CD1c-positive myeloid dendritic cell (primary cell): ENCODE measurements around the gene BICD1.

Experiments used
- DNase-seq: peaks from one replicate; pipeline ENCODE4 v3.0.0-alpha.2; 2016; ENCODE audit errors: extremely low spot score

The BICD1 gene

DNA sequence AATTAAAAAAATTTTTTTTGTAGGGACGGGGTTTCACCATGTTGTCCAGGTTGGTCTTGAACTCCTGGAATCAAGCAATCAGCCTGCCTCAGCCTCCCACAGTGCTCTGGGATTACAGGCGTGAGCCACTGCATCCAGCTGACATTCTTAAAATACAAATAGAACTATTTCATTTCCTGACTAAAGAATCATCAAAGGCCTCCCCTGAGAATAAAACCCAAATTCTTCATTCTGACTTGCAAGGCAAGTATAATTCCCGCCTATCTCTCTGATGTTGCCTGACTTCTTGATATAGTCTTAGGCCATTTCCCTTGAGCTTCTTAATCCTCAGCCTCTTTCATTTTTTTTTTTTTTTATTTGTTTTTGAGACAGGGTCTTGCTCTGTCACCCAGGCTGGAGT, 4.4 kb upstream of the BICD1 start:
- DNase-seq = no peak

DNA sequence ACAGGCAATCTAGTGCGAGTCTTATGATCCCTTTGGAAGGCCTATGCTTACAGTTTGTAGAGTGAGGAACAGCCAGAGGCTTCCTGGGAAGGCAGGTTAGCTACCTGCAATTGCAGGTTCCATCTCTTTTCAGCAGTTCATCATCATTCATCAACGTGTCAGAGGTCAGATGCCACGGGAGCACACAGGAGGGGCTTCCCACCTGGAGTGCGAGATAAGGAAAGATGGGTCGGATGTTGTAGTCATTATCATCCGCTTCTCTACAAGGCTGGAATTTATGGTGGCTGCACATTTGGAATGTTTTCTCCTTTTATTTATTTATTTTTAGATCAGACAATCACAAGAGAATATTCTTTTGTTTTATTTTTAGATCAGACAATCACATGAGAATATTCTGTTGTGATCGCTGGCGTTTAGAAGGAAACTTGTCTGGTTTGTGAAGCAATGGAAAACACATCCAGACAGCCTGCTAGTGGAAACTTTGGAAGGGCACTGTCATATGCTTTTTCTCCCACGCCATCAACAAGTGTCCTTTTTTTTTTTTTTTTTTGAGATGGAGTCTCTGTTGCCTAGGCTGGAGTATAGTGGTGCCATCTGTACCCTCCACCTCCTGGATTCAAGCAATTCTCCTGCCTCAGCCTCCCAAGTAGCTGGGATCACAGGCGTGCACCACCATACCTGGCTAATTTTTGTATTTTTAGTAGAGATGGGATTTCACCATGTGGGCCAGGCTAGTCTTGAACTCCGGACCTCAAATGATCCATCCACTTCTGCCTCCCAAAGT, 1.9 kb upstream of the BICD1 start:
- DNase-seq = no peak

DNA sequence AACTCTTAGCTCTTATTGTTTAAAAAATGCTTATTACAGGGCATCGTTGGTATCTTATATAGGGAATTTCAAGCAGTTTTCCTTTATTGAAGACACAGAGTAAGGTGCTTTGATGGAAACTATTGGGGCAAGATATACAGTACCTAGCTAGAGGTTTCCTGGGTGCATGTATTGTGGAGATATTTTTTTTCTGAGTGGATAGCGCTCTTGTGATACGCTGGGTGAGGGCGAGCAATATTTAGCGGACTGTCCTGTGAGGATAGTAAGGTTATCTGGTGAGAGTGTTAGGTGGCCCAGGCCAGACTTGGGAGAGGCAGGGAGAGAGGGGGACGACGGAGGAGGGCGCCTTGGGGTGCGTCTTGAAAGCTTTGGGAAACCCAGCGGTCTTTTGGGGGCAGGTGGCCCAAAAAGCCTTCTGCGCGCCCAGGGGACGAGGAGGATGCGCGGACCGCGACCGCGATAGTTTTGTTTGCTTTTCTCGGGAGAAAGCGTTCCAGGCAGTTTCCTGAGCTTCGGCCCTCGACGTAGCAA, 596 bp upstream of the BICD1 start:
- no peak for DNase-seq

GRCh38 chr12:32107359-32108267, 966 bp downstream of the BICD1 start:
- peak; percentile 19 for DNase-seq

GRCh38 chr12:32108787-32109186, 2.1 kb downstream of the BICD1 start:
- DNase-seq = no peak

- no peak for DNase-seq
Observed at GRCh38 chr12:32110417-32110816, 3.8 kb downstream of the BICD1 start.

- no peak for DNase-seq
Observed at GRCh38 chr12:32110942-32111341, 4.3 kb downstream of the BICD1 start.

DNA sequence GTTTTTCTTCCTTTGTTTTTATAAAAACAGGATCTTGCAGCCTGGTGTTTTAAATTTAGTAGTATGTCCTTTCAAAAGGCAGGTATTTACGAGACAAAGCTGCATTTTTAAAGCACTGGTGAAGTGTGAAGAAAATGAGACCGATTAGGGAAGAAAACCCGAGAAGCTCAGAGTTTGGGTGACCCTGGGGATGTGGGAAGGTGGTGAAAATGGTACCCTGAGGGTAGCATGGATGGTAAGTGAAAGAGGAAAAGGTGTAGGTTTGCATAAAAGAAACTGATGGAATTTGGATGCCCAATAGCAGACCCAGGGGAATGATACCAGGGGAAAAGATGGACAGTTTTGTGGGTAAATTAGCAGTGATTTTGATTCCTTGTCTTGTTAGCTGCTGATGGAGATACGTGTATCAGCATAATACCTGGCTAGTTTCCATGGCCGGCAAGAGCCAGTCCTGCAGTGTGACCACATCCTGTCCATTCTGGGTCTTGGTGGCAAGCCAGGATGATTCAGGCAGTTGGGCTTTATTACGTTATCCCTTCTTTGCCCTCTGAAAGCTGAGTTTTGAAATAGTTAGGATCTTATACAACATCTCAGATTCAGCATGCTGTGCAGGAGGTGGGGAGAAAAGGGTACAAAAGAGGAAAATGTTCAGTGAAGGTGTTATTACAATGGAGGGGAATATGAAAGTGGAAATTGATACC, 8.9 kb downstream of the BICD1 start:
- DNase-seq = no peak

DNA sequence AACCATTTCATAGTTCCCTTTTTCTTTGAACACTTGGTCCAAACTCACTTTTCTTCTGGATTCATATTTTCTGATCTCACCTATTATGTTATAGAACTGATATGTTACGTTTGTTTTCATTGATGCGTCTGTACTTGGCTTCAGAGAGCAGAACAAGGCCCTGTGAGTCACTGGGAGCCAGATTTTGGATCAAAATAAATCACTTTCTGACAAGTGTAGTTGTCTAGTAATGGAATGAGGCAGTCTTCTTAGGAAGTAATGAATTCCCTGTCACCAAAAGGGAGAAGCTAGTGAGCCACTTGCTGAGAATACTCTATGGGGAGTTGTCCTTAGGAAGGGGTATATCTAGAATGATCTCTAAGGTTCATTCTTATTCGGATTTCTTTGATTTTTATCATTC, 10.2 kb downstream of the BICD1 start:
- no peak for DNase-seq

DNA sequence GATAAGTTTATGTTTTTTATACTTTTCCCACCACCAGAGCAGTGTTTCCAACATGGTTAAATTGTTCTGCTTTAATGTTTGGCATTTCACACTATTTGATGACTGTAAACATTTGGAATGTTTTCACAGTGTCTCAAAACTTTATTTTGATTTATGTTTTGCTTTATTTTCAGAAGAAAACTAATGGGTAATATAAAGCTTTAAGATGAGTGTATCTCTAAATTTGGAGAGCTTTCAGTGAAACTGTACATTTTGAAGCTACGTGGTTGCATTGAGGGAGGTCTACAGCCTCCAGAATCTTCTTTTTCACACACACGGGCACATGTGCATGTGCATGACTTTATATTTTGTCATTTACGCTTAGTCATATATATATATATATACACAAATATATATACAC, 10.7 kb downstream of the BICD1 start:
- no peak for DNase-seq

- DNase-seq = no peak
Observed at GRCh38 chr12:32118806-32119205, 12.2 kb downstream of the BICD1 start.

- DNase-seq = no peak
Observed at GRCh38 chr12:32120419-32120818, 13.8 kb downstream of the BICD1 start.

GRCh38 chr12:32124637-32125036, 18.0 kb downstream of the BICD1 start:
- DNase-seq = no peak

GRCh38 chr12:32125455-32126084, 18.9 kb downstream of the BICD1 start:
- no peak for DNase-seq

DNA sequence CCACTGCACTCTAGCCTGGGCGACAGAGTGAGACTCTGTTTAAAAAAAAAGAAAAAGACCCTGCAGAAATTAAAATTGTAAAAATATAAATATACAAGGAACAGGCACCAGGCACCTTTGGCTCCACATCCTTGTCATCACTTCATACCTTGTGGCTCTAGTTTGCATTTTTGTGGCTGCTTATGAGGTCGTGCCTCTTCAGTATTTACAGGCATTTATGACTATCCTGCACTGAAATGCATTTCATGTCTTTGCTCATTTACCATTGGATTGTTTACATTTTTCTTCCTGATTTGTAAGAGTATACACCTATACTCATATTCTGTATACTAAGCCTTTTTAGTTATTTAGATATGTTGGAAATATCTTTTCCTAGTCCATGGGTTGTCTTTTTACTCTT, 20.1 kb downstream of the BICD1 start:
- no peak for DNase-seq

DNA sequence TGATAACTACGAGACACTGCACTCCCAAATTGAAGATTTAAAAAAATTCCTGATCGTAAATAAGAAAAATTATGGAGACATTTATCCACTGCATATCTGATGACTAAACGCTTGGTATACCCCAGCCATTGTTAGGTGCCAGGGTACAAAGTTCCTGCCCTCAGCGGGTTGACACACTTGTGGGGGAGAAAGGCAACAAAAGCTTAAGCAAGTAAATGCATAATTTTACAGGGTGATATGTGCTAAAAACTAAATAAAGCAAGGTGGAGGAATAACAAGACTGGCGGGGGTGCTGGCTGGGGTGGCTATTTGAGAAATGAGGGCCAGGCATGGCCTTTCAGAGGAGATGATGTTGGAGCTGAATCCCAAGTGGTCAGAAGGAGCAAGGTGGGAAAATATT, 25.0 kb downstream of the BICD1 start:
- no peak for DNase-seq

DNA sequence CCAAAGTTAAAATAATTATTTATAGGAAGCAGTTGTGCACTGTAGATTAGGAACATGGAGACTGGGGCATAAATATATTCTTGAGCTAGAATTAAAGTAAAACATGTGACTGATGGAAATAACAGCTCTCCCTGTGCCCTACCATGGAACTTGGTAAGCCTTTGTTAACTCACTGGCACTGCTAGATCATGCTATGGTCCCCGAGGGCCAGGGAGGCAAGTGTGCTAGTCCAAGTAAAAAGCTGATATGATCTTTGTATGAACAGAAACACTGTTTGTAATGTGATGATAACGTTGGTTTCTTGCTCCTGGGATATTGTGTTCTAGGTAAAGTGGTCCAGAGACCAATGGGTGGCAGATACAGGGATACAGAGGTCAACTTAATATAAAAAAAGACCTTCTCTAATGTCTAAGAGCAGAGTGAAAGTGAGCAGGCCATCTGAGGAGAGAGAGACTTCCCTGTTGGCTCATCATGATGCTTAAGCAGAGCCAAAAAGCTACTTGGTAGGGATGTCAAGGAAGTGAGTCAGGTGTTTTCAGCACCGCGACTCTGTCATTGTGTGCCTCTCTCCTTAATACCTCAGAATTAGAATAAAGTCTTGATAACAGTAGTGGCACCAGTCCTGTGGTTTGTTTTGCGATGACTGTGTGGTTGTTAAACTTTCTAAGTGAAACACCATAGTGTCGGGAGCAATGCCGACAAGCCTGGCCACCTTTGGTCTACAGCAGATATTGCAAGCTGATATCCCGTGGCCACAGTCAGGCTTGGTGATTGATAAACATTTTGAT, 27.6 kb downstream of the BICD1 start:
- no peak for DNase-seq

- DNase-seq = no peak
Observed at GRCh38 chr12:32135967-32136366, 29.3 kb downstream of the BICD1 start.

DNA sequence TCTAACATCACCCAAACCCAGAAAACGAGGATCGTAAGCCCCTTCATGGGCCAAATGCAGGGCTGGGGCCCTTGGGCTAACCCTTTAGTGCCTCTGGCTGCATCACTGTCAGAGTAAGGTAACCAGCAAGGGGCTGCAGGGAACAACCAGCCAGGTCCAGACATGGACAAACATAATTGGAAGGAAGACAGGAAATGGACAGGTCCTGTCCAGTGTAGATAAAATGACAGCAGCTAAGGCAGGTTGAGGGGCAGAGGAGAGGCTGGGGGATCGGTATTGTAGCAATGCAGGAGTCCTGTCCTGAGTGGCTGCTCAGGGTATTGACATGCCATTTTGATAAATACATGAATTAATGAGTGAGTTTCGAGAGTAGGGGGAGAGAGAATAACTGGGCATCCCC, 29.8 kb downstream of the BICD1 start:
- DNase-seq = no peak

- peak; percentile 84 for DNase-seq
Observed at GRCh38 chr12:32139064-32139421, 32.4 kb downstream of the BICD1 start.

DNA sequence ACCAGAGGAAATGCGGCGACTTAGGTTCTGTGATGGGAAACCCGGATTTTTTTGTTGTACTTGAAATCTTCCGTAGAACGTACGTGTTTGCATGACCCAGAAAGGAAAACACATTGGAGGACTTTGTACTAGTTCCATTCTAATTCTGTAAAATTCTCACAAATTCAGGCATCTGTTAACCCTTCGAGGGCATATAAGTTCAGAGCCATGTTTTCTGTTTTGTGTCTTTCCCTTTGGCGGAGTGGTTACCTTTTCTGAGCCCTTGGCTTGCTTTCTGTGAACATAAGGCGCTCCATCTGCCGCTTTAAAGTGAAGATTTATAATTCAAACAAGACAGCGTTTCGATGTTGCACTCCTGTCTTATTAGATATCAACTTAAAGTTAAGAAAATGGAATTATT, 34.2 kb downstream of the BICD1 start:
- DNase-seq = no peak
